ENCODE results near the gene FAM221A.
"Not testable (repeated sequence)": the region's sequence is repeated elsewhere in the genome, so short reads cannot be mapped to it uniquely, and the experiment has no call there.

FAM221A gene

DNA sequence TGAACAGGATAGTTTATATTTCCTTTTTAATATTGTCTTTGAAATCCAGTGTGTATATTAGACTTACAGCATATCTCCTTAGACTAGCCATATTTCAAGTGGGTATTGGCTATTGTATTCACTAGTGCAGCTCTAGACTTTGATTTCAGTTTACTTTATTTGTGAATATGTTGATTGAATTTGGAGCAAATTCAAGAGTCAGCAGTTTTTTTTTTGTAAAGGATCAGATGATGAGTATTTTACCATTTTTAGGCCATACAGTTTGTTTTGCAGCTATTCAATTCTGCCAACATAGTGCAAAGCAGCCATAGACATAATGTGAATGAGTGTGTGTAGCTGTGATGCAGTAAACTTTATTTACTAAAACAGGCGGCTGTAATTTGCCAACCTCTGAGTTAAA, 34.6 kb downstream of the FAM221A start:
- TF ChIP-seq, protein P1, sequence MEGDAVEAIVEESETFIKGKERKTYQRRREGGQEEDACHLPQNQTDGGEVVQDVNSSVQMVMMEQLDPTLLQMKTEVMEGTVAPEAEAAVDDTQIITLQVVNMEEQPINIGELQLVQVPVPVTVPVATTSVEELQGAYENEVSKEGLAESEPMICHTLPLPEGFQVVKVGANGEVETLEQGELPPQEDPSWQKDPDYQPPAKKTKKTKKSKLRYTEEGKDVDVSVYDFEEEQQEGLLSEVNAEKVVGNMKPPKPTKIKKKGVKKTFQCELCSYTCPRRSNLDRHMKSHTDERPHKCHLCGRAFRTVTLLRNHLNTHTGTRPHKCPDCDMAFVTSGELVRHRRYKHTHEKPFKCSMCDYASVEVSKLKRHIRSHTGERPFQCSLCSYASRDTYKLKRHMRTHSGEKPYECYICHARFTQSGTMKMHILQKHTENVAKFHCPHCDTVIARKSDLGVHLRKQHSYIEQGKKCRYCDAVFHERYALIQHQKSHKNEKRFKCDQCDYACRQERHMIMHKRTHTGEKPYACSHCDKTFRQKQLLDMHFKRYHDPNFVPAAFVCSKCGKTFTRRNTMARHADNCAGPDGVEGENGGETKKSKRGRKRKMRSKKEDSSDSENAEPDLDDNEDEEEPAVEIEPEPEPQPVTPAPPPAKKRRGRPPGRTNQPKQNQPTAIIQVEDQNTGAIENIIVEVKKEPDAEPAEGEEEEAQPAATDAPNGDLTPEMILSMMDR (IDR thresholded peaks at IDR 0.05; ENCODE audit: low read depth, low read length): no peak
- no peak overlapping the region for H3K4me3 ChIP-seq (ENCODE audit: low read depth, low read length)

DNA sequence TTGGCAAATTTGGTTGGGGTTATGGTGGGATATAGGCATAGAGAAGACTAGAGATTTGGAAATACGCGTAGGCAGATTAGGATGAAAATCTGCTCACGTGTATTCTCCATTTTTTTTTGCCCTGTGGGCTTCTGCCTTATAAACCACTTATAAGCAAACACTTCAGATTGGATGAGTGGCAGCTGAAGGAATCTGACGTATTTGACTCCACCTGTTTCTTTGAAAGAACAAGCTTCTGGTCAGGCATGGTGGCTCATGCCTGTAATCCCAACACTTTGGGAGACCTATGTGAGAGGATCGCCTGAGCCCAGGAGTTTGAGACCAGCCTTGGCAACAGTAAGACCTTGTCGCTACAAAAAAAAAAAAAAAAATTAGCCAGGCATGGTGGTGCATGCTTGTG, 35.1 kb downstream of the FAM221A start:
- H3K4me3 ChIP-seq (ENCODE audit: low read depth, low read length): no peak overlapping the region
- TF ChIP-seq, protein P1 (IDR thresholded peaks at IDR 0.05; ENCODE audit: low read depth, low read length): no peak

DNA sequence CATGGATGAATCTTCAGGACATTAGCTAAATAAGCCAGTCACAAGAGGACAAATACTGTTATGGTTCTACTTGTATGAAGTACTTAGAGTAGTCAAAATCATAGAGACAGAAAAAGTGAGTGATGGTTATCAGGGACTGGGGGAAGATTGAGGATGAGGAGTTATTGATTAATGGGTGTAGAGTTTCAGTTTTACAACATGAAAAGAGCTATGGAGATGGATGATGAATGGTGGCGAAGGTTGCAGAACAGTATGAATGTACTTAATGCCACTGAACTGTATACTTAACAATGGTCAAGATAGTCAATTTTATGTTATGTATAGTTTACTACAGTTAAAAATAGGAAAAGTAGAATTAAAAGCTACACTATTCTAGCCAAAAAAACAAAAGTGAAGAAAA, 37.8 kb downstream of the FAM221A start:
- TF ChIP-seq, protein P1 (IDR thresholded peaks at IDR 0.05; ENCODE audit: low read depth, low read length): no peak

DNA sequence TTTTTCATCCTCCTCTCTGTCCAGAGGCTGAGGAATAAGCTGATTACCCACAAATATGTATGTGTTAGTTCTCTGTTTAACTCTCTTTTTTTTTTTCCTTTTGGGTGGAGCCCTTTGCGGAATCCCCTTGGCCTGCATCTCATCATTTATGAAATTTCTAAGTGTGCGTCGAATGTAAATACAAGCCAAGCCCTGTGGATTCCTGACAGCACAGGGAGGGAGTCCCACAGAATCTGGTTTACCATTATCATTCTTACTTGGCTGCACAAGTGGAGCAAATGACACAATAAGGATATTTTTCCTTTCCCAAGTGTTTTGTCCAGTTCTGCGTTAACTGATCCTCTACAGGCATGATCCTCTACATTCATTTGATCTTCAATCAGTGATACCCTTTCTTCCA, 41.5 kb downstream of the FAM221A start:
- no peak overlapping the region for H3K4me3 ChIP-seq (ENCODE audit: low read depth, low read length)
- TF ChIP-seq, protein P1 (IDR thresholded peaks at IDR 0.05; ENCODE audit: low read depth, low read length): no peak

More for the DNA sequence above, 37.8 kb downstream of the FAM221A start:
- H3K4me3 ChIP-seq (ENCODE audit: low read depth, low read length): no peak overlapping the region

DNA sequence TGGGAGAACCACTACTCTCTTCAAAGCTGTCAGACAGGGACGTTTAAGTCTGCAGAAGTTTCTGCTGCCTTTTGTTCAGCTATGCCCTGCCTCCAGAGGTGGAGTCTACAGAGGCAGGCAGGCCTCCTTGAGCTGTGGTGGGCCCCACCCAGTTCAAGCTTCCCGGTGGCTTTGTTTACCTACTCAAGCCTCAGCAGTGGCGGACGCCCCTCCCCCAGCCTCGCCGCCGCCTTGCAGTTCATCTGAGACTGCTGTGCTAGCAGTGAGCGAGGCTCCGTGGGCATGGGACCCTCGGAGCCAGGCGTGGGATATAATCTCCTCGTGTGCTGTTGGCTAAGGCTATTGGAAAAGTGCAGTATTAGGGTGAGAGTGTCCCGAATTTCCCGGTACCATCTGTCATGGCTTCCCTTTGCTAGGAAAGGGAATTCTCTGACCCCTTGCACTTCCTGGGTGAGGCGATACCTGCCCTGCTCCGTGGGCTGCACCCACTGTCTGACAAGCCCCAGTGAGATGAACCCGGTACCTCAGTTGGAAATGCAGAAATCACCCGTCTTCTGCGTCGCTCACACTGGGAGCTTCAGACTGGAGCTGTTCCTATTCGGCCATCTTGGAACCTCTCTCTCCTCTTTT, 42.7 kb downstream of the FAM221A start:
- H3K4me3 ChIP-seq (ENCODE audit: low read depth, low read length): not testable (repeated sequence)

DNA sequence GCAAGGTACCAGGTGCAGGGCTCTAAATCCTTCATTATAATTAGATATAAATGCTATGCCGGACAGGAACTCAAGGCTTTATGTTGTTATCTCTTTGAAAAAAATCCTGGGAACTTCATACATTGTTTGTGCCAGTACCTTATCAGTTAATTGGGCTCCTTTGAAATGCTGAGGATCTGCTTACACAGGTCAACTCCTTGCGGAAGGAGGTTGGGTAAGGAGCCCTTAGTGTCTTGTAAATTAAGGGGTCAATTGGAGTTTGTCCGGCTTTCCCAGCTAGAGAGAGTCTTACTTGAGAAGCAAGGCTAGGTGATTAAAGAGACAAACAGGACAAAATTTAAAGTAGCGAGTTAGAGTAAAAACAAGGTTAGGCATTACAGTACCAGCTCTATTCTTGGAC, 44.1 kb downstream of the FAM221A start:
- H3K4me3 ChIP-seq (ENCODE audit: low read depth, low read length): not testable (repeated sequence)

- H3K4me3 ChIP-seq (ENCODE audit: low read depth, low read length): no peak overlapping the region
- TF ChIP-seq, protein P1 (IDR thresholded peaks at IDR 0.05; ENCODE audit: low read depth, low read length): no peak
These were observed 62.1 kb downstream of the FAM221A start for GRCh38 chr7:23742051-23742450.

- H3K4me3 ChIP-seq (ENCODE audit: low read depth, low read length): no peak overlapping the region
- TF ChIP-seq, protein P1 (IDR thresholded peaks at IDR 0.05; ENCODE audit: low read depth, low read length): no peak
These were observed 63.2 kb downstream of the FAM221A start for GRCh38 chr7:23743226-23743625.

All from WI38 (cell line).